Liver (tissue), 3 donors: ENCODE data around the gene PRMT3.

Source experiments
- EGR1 ChIP-seq, 2 donors: IDR thresholded peaks; 2 replicates each; pipeline ENCODE4 v1.6.1; 2016 to 2018; ENCODE audit warnings: antibody characterized with exemption in 2 of 2, low read depth in 2 of 2
- FOXA1 ChIP-seq: IDR thresholded peaks from 2 replicates; pipeline ENCODE4 v1.6.1; 2016; ENCODE audit warnings: antibody characterized with exemption
- GABPA ChIP-seq, 2 donors: IDR thresholded peaks in 1 of 2; conservative IDR thresholded peaks in 1 of 2; 2 replicates each; pipeline ENCODE4 v1.6.1; 2016; ENCODE audit warnings: antibody characterized with exemption in 2 of 2, mild to moderate bottlenecking in 1 of 2, moderate library complexity in 1 of 2
- HNF4A ChIP-seq, 2 donors: conservative IDR thresholded peaks; 2 replicates each; pipeline ENCODE4 v1.6.1; 2016; ENCODE audit warnings: antibody characterized with exemption in 2 of 2, mild to moderate bottlenecking in 2 of 2
- JUND ChIP-seq, 2 donors: IDR thresholded peaks; 2 replicates each; pipeline ENCODE4 v1.6.1; 2016; ENCODE audit warnings: antibody characterized with exemption in 2 of 2
- RAD21 ChIP-seq, 2 donors: IDR thresholded peaks; 2 replicates each; pipeline ENCODE4 v1.6.1; 2016; ENCODE audit warnings: antibody characterized with exemption in 2 of 2, mild to moderate bottlenecking in 2 of 2
- SP1 ChIP-seq: IDR thresholded peaks from 2 replicates; pipeline ENCODE4 v1.6.1; 2018; ENCODE audit warnings: antibody characterized with exemption, mild to moderate bottlenecking
- TAF1 ChIP-seq: conservative IDR thresholded peaks from 2 replicates; pipeline ENCODE4 v1.6.1; 2016; ENCODE audit warnings: antibody characterized with exemption, mild to moderate bottlenecking
- YY1 ChIP-seq: IDR thresholded peaks from 2 replicates; pipeline ENCODE4 v1.6.1; 2016; ENCODE audit warnings: antibody characterized with exemption, mild to moderate bottlenecking
- TF ChIP-seq, protein P1 (sequence below): IDR thresholded peaks from 2 replicates; pipeline ENCODE4 v1.6.1; 2016; ENCODE audit warnings: antibody characterized with exemption, mild to moderate bottlenecking
- TF ChIP-seq, protein P2 (sequence below): fragments of 150-350 bp; IDR thresholded peaks from 2 replicates; pipeline ENCODE4 v1.5.1; 2017; ENCODE audit warnings: improper control_type of control experiment, low read depth, low read length; ENCODE audit not compliant: missing input control
- TF ChIP-seq, protein P3 (sequence below): IDR thresholded peaks from 2 replicates; pipeline ENCODE4 v1.6.1; 2016; ENCODE audit warnings: antibody characterized with exemption
- TF ChIP-seq, protein P4 (sequence below): IDR thresholded peaks from 2 replicates; pipeline ENCODE4 v1.6.1; 2016; ENCODE audit warnings: antibody characterized with exemption
- TF ChIP-seq, protein P5 (sequence below): IDR thresholded peaks from 2 replicates; pipeline ENCODE4 v1.6.1; 2016; ENCODE audit warnings: antibody characterized with exemption
- donor health status: healthy.
- donor health status: healthy.

DNA sequence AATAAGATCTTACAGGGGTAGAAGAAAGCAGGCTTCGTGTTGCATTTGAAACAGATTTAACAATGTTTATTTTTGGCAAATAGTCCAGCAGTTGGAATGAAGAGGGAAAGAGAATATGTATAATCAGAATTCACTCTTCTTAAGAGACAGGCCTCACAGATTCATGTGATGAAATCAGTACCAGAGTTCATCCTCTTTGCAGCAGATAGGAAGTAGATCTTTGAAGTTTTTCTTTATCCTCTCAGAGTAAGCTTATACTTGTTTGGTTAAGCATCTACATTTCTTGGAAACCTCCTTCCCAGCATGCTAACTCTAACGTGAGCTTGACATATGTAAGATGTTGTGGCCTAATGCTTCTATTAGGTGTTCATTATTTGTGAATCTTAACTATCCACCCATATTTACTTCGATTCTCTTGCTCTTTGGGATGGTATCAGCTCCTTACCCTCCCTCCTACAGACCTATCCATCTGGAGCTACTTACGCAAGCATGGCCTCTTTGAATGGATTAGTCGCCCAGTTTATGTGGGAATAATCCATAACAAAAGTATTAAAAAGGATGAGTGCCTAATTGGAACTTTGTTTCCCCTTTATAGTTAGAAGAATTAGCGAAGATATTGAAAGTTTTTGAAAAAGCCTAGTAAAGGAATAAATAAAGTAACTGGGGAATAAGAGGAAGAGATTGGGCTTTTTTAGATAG is 80.1 kb downstream of the PRMT3 start:
- TF ChIP-seq SP1 = no peak
- TF ChIP-seq, protein P1, sequence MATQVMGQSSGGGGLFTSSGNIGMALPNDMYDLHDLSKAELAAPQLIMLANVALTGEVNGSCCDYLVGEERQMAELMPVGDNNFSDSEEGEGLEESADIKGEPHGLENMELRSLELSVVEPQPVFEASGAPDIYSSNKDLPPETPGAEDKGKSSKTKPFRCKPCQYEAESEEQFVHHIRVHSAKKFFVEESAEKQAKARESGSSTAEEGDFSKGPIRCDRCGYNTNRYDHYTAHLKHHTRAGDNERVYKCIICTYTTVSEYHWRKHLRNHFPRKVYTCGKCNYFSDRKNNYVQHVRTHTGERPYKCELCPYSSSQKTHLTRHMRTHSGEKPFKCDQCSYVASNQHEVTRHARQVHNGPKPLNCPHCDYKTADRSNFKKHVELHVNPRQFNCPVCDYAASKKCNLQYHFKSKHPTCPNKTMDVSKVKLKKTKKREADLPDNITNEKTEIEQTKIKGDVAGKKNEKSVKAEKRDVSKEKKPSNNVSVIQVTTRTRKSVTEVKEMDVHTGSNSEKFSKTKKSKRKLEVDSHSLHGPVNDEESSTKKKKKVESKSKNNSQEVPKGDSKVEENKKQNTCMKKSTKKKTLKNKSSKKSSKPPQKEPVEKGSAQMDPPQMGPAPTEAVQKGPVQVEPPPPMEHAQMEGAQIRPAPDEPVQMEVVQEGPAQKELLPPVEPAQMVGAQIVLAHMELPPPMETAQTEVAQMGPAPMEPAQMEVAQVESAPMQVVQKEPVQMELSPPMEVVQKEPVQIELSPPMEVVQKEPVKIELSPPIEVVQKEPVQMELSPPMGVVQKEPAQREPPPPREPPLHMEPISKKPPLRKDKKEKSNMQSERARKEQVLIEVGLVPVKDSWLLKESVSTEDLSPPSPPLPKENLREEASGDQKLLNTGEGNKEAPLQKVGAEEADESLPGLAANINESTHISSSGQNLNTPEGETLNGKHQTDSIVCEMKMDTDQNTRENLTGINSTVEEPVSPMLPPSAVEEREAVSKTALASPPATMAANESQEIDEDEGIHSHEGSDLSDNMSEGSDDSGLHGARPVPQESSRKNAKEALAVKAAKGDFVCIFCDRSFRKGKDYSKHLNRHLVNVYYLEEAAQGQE = no peak
- TF ChIP-seq, protein P2, sequence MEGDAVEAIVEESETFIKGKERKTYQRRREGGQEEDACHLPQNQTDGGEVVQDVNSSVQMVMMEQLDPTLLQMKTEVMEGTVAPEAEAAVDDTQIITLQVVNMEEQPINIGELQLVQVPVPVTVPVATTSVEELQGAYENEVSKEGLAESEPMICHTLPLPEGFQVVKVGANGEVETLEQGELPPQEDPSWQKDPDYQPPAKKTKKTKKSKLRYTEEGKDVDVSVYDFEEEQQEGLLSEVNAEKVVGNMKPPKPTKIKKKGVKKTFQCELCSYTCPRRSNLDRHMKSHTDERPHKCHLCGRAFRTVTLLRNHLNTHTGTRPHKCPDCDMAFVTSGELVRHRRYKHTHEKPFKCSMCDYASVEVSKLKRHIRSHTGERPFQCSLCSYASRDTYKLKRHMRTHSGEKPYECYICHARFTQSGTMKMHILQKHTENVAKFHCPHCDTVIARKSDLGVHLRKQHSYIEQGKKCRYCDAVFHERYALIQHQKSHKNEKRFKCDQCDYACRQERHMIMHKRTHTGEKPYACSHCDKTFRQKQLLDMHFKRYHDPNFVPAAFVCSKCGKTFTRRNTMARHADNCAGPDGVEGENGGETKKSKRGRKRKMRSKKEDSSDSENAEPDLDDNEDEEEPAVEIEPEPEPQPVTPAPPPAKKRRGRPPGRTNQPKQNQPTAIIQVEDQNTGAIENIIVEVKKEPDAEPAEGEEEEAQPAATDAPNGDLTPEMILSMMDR = no peak
- no peak for TF ChIP-seq RAD21 (IDR thresholded peaks at IDR 0.05)
- TF ChIP-seq, protein P3, sequence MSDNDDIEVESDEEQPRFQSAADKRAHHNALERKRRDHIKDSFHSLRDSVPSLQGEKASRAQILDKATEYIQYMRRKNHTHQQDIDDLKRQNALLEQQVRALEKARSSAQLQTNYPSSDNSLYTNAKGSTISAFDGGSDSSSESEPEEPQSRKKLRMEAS = no peak
- TF ChIP-seq, protein P4, sequence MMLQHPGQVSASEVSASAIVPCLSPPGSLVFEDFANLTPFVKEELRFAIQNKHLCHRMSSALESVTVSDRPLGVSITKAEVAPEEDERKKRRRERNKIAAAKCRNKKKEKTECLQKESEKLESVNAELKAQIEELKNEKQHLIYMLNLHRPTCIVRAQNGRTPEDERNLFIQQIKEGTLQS = no peak
- TF ChIP-seq, protein P5, sequence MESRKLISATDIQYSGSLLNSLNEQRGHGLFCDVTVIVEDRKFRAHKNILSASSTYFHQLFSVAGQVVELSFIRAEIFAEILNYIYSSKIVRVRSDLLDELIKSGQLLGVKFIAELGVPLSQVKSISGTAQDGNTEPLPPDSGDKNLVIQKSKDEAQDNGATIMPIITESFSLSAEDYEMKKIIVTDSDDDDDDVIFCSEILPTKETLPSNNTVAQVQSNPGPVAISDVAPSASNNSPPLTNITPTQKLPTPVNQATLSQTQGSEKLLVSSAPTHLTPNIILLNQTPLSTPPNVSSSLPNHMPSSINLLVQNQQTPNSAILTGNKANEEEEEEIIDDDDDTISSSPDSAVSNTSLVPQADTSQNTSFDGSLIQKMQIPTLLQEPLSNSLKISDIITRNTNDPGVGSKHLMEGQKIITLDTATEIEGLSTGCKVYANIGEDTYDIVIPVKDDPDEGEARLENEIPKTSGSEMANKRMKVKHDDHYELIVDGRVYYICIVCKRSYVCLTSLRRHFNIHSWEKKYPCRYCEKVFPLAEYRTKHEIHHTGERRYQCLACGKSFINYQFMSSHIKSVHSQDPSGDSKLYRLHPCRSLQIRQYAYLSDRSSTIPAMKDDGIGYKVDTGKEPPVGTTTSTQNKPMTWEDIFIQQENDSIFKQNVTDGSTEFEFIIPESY = no peak
- no peak for TF ChIP-seq JUND (IDR thresholded peaks at IDR 0.05)
- no peak for TF ChIP-seq FOXA1
- TF ChIP-seq GABPA (IDR thresholded peaks at IDR 0.05 in 1 of 2, conservative IDR thresholded peaks at IDR 0.05 in 1 of 2) = no peak
- peak in 1 of 2 donors; percentile 11 for TF ChIP-seq HNF4A (conservative IDR thresholded peaks at IDR 0.05)
- TF ChIP-seq EGR1 (IDR thresholded peaks at IDR 0.05; ENCODE audit: low read depth in 2 of 2) = no peak
- TF ChIP-seq TAF1 = no peak
- no peak for TF ChIP-seq YY1
